GM21786 (cell line): ENCODE results near the gene GFRA3.
"Not testable (repeated sequence)": the region's sequence is repeated elsewhere in the genome, so short reads cannot be mapped to it uniquely, and the experiment has no call there.

Source experiments
- ATAC-seq: cut with Tn5 transposase; IDR thresholded peaks from one replicate; pipeline ENCODE4 v1.9.1; 2021; ENCODE audit not compliant: unreplicated experiment

Gene GFRA3

GRCh38 chr5:138247800-138248199 lies 26.6 kb downstream of the GFRA3 start:
- not testable (repeated sequence) for ATAC-seq

- no peak for ATAC-seq
Measured at GRCh38 chr5:138246822-138247221, 27.6 kb downstream of the GFRA3 start.

DNA sequence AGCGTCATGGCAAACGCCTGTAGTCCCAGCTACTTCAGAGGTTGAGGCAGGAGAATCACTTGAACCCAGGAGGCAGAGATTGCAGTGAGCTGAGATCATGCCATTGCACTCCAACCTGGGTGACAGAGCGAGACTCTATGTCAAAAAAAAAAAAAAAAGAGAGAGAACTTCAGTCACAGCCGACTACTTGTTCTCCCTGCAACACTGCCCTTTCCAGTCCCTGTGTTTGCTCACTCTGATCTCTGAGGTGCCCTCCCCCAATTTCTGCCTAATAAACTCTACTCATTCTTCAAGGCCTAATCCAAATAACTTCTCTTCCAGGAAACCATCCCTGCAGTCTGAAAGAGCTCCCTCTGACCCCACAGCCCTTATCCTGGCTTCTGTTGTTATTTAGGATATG lies 28.1 kb downstream of the GFRA3 start:
- no peak for ATAC-seq

GRCh38 chr5:138245717-138246116 lies 28.7 kb downstream of the GFRA3 start:
- no peak for ATAC-seq

DNA sequence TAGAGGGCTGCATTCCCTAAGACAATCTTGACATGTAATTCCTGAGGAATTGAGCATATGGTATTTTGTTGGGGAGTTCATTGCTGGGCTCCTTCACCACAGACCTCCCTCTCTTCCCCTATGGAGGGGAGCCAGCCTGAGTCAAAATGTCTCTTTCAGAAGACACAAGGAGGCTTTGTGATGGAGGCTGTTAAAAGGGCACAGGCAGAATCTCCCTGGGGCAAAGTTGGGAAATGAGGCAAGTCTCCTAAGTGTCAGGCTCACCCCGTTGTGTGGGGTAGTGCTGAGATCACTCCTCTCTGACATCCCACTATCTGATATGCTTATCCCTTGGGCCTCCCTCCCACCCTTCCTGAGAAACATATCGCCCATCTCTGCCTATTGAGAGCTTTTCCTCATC lies 30.6 kb downstream of the GFRA3 start:
- no peak for ATAC-seq

- no peak for ATAC-seq
Measured at GRCh38 chr5:138241688-138242571, 32.5 kb downstream of the GFRA3 start.

DNA sequence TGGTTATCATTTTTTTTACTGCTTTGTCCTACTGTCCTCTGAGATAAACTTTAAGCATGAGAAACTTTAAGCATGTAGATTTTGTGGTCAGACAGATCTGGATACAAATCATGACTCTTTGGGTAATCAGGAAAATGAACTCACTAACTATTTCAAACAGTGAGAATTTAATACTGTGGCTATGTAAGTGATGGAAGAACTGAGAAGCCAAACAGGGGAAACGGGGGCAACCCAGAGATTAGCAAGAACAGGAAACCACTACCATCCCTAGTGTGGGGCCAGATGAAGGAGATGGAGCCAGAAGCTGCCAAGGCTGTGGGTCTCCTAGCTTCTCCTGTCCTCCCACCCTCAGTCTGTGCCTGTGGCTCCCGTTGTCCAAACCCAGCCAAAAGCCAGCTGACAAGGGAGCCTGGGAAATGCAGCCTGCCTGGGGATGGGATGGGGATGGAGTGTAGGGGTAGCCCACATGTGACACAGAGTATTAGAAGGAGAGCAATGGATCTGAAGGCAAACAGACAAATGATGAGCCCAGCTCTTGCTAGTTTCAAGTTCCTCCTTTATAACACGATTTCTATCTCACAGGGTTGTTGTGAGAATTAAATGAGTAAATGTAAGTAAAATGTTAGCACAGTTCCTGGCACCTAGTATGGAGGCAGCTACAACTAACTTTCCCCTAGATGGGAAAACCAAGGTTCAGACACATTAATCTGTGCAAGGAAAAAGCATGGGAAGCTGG lies 33.6 kb downstream of the GFRA3 start:
- no peak for ATAC-seq

DNA sequence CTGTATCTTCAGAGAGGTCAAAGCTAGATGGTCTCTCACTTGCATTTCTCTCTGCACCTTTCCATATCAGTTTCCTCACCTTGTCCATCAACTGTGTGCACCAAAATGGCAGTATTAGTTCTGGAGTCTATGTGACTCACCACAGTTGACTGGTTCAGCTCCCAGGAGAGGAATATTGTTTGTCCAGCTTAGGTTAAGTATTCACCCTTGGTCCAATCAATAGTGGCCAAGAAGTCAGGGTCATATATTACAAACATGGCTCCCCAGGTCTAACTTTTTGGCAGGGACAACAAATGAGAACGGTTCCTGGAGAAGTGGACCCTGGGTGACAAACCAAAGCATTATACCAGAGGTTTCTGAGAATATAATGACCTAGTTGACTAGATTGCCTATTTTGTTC lies 36.4 kb downstream of the GFRA3 start:
- no peak for ATAC-seq

DNA sequence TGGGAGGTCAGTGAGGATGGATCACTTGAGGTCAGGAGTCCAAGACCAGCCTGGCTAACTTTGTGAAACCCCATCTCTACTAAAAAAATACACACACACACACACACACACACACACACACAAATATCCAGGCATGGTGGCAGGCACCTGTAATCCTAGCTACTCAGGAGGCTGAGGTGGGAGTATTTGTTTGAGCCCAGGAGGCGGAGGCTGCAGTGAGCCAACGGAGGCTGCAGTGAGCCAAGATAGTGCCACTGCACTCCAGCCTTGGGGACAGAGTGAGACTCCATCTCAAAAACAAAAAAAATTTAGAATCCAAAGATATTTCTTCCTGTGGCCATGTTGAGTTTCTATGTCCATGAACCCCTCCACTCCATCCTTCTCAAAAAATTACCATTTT lies 39.8 kb downstream of the GFRA3 start:
- no peak for ATAC-seq

GRCh38 chr5:138233280-138233679 lies 41.1 kb downstream of the GFRA3 start:
- no peak for ATAC-seq

- no peak for ATAC-seq
Measured at GRCh38 chr5:138230981-138231589, 43.3 kb downstream of the GFRA3 start.

DNA sequence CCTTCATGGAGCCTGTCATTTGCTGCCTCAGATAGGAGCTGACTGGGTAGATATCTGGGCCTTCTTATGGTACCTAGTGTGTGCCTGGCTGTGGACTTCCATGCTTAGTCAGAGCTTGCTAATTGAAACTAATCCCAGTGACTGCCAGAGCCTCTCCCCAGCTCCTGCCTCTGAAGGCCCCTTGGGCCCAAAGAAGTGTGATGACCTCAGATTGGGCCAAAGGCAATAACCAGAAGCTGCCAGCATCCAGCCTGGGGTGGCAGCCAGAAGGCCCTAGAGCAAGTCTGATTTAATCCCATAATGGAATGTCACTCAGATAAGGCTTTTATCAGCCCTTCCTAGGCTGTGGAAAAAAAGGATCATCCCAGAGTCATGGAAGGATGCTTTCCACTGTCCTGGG lies 44.2 kb downstream of the GFRA3 start:
- no peak for ATAC-seq

- no peak for ATAC-seq
Measured at GRCh38 chr5:138229387-138229786, 45.0 kb downstream of the GFRA3 start.

- no peak for ATAC-seq
Measured at GRCh38 chr5:138226910-138227309, 47.5 kb downstream of the GFRA3 start.

GRCh38 chr5:138224712-138225111 lies 49.7 kb downstream of the GFRA3 start:
- ATAC-seq, result no peak

DNA sequence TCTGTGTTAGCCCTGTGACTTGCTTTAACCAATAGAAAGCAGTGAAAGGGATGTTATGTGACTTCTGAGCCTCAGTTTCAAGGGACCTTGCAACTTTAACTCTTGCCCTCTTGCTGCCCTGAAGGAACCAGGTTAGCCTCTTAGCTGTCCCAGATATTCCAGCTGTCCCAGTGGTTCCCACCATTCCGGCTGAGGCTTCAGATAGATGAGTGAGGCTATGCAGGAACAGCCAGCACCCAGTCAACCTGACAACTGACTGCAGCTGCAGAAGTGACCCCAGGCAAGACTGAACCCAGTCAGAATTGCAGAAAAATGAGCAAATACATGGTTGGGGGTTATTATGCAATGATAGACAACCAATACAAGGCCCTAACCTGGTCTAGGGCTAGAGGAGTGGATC lies 50.9 kb downstream of the GFRA3 start:
- ATAC-seq, result no peak

- ATAC-seq, result no peak
Measured at GRCh38 chr5:138216799-138217198, 57.6 kb downstream of the GFRA3 start.

- ATAC-seq, result peak; percentile 98
Measured at GRCh38 chr5:138213161-138214029, 61.0 kb downstream of the GFRA3 start, which contains the start of gene CDC23. CDC23 (minus strand) TSS chr5:138213323; CDS start chr5:138213312, 11 bp downstream.

- no peak for ATAC-seq
Measured at GRCh38 chr5:138212828-138213160, 61.6 kb downstream of the GFRA3 start.

DNA sequence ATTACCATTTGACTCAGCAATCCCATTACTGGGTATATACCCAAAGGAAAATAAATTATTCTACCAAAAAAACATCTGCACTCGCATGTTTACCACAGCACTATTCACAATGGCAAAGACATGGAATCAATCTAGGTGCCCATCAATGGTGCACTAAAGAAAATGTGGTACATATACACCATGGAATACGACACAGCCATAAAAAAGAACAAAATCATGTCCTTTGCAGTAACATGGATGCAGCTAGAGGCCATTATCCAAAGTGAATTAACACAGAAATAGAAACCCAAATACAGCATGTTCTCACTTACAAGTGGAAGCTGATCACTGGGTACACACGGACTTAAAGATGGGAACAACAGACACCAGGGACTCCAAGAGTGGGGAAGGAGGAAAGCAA lies 63.4 kb downstream of the GFRA3 start:
- ATAC-seq, result no peak
